K562 (cell line): ENCODE results near the gene SMIM15. TPM values are rescaled to one million over a fixed set of nuclear protein-coding genes. Genes with fewer than 3 reads are reported as not detected.
A peak's percentile ranks its signal among the peaks of the same experiment; 100 is the strongest.

Experiments
- ARID1B ChIP-seq: fragments of 450-650 bp; IDR thresholded peaks from 2 replicates; pipeline ENCODE4 v1.6.1; 2016; ENCODE audit warnings: antibody characterized with exemption, mild to moderate bottlenecking, inconsistent platforms
- CUX1 ChIP-seq: fragments of 200-800 bp; sonication (Bioruptor generic); IDR thresholded peaks from 2 replicates; pipeline ENCODE4 v1.6.1; 2016; ENCODE audit warnings: missing genetic modification characterization, missing compliant biosample characterization
- CXXC5 ChIP-seq: fragments of 250-450 bp; sonication (Bioruptor Pico); IDR thresholded peaks from 2 replicates; pipeline ENCODE4 v1.8.0; 2022; ENCODE audit warnings: inconsistent platforms, mild to moderate bottlenecking, moderate library complexity
- MCM7 ChIP-seq, 2 experiments: fragments of 450-650 bp; IDR thresholded peaks; 2 replicates each; pipeline ENCODE4 v1.6.1; 2016 to 2018
- NELFE ChIP-seq: IDR thresholded peaks from 2 replicates; pipeline ENCODE4 v1.6.1; 2011; ENCODE audit warnings: mild to moderate bottlenecking; ENCODE audit not compliant: insufficient read depth, insufficient read length
- PCBP2 ChIP-seq: fragments of 200-400 bp; formaldehyde crosslinking; IDR thresholded peaks from 2 replicates; pipeline ENCODE4 v1.6.1; 2018; ENCODE audit warnings: low read length, low read depth, mild to moderate bottlenecking, moderate library complexity; ENCODE audit not compliant: poor library complexity, severe bottlenecking
- PRPF4 ChIP-seq: fragments of 200-400 bp; formaldehyde crosslinking; IDR thresholded peaks from one replicate; pipeline ENCODE4 v1.6.1; 2017; ENCODE audit warnings: low read length, low read depth, mild to moderate bottlenecking; ENCODE audit not compliant: insufficient read depth, poor library complexity, severe bottlenecking
- PTBP1 ChIP-seq: fragments of 200-400 bp; formaldehyde crosslinking; IDR thresholded peaks from 2 replicates; pipeline ENCODE4 v1.6.1; 2017; ENCODE audit warnings: low read depth, low read length
- SNRNP70 ChIP-seq: fragments of 200-400 bp; formaldehyde crosslinking; optimal IDR thresholded peaks from 2 replicates; pipeline ENCODE3; 2017; ENCODE audit warnings: low read depth, low read length
- ZFP30 ChIP-seq: fragments of 250-450 bp; sonication (Bioruptor Pico); IDR thresholded peaks from 2 replicates; pipeline ENCODE4 v1.8.0; 2022; ENCODE audit warnings: moderate library complexity, mild to moderate bottlenecking, inconsistent platforms, borderline replicate concordance
- ZNF121 ChIP-seq: sonication (generic); formaldehyde crosslinking; conservative IDR thresholded peaks from 2 replicates; pipeline ENCODE4 v1.8.0; 2022; ENCODE audit warnings: missing genetic modification reagents
- ZNF384 ChIP-seq: IDR thresholded peaks from 2 replicates; pipeline ENCODE4 v1.6.1; 2012; ENCODE audit warnings: low read depth, low read length, improper control_type of control experiment
- ZNF561 ChIP-seq: fragments of 450-650 bp; formaldehyde crosslinking; conservative IDR thresholded peaks from 2 replicates; pipeline ENCODE4 v1.4.0; 2020; ENCODE audit warnings: mild to moderate bottlenecking, moderate library complexity
- ZNF589 ChIP-seq: fragments of 200-800 bp; sonication (Bioruptor generic); IDR thresholded peaks from 2 replicates; pipeline ENCODE4 v1.6.1; 2016; ENCODE audit warnings: low read depth, missing genetic modification characterization, missing compliant biosample characterization
- polyA plus RNA-seq, 8 experiments: library from polyadenylated mRNA; depleted of rRNA in 4 of 8; stranded (reverse) in 5 of 8; unstranded in 3 of 8; fragments of >200 nt; fragmentation: Nextera tagmentation in 2 of 8; fragmentation: Illumina TruSeq in 1 of 8; extraction: Ambion mirVana in 2 of 8; extraction: Trizol in 1 of 8; gene quantifications; 2 replicates each; pipeline versions ENCODE4 v1.2.1 to v1.2.3, GENCODE V29; 2011 to 2014; ENCODE audit warnings: inconsistent platforms in 1 of 8, missing spikeins in 1 of 8
- total RNA-seq, 7 experiments: library from RNA; depleted of rRNA in 6 of 7; stranded (reverse); fragments of >200 nt in 6 of 7; fragmentation: Illumina TruSeq in 2 of 7; extraction: Trizol in 2 of 7; gene quantifications; 2 replicates each; pipeline versions ENCODE4 v1.2.1 to v1.2.3, GENCODE V29; 2011 to 2021; ENCODE audit warnings: low replicate concordance in 1 of 7
- TF ChIP-seq, protein P1 (sequence below): fragments of 450-650 bp; IDR thresholded peaks from 2 replicates; pipeline ENCODE4 v1.6.1; 2014; ENCODE audit warnings: low read depth, mild to moderate bottlenecking, moderate library complexity, borderline replicate concordance
- TF ChIP-seq, protein P2 (sequence below): sonication (generic); formaldehyde crosslinking; IDR thresholded peaks from 2 replicates; pipeline ENCODE4 v1.8.0; 2022; ENCODE audit warnings: mild to moderate bottlenecking, low read depth, missing genetic modification reagents
- TF ChIP-seq, protein P3 (sequence below): sonication (generic); formaldehyde crosslinking; IDR thresholded peaks from 2 replicates; pipeline ENCODE4 v1.9.0; 2022; ENCODE audit warnings: mild to moderate bottlenecking, missing genetic modification reagents
- TF ChIP-seq, protein P4 (sequence below): sonication (generic); formaldehyde crosslinking; IDR thresholded peaks from 2 replicates; pipeline ENCODE4 v1.8.0; 2022; ENCODE audit warnings: mild to moderate bottlenecking, missing genetic modification reagents

SMIM15 gene
- total and polyA plus RNA-seq, 9 of the 15 experiments (the other 6 are each of a cell fraction or from before 2014, with no cell fraction given): 16.6 to 124 (median 82.0) TPM

GRCh38 chr5:61162010-61162831 lies at the start of gene SMIM15 (continued):
- TF ChIP-seq, protein P1, sequence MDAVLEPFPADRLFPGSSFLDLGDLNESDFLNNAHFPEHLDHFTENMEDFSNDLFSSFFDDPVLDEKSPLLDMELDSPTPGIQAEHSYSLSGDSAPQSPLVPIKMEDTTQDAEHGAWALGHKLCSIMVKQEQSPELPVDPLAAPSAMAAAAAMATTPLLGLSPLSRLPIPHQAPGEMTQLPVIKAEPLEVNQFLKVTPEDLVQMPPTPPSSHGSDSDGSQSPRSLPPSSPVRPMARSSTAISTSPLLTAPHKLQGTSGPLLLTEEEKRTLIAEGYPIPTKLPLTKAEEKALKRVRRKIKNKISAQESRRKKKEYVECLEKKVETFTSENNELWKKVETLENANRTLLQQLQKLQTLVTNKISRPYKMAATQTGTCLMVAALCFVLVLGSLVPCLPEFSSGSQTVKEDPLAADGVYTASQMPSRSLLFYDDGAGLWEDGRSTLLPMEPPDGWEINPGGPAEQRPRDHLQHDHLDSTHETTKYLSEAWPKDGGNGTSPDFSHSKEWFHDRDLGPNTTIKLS: peak; percentile 58; the same call in 1 of the 2 replicates
- TF ChIP-seq NELFE: no peak
- no peak for TF ChIP-seq CUX1
- TF ChIP-seq ZNF589 (CRISPR knock-in tag): no peak
- TF ChIP-seq MCM7 (IDR thresholded peaks at IDR 0.05): no peak
- no peak for TF ChIP-seq ZNF121 (CRISPR knock-in tag)
- TF ChIP-seq ZFP30 (CRISPR knock-in tag): no peak
- no peak for TF ChIP-seq ZNF384
- peak; percentile 44 for TF ChIP-seq ARID1B
- no peak for TF ChIP-seq PTBP1
- TF ChIP-seq ZNF561 (CRISPR knock-in tag): no peak
- TF ChIP-seq CXXC5: peak; percentile 76
- TF ChIP-seq SNRNP70: no peak
- TF ChIP-seq, protein P2, sequence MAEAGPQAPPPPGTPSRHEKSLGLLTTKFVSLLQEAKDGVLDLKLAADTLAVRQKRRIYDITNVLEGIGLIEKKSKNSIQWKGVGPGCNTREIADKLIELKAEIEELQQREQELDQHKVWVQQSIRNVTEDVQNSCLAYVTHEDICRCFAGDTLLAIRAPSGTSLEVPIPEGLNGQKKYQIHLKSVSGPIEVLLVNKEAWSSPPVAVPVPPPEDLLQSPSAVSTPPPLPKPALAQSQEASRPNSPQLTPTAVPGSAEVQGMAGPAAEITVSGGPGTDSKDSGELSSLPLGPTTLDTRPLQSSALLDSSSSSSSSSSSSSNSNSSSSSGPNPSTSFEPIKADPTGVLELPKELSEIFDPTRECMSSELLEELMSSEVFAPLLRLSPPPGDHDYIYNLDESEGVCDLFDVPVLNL (CRISPR knock-in tag): no peak
- TF ChIP-seq, protein P3, sequence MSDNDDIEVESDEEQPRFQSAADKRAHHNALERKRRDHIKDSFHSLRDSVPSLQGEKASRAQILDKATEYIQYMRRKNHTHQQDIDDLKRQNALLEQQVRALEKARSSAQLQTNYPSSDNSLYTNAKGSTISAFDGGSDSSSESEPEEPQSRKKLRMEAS (CRISPR knock-in tag): peak; percentile 54
- peak; percentile 60 for TF ChIP-seq PRPF4
- TF ChIP-seq, protein P4, sequence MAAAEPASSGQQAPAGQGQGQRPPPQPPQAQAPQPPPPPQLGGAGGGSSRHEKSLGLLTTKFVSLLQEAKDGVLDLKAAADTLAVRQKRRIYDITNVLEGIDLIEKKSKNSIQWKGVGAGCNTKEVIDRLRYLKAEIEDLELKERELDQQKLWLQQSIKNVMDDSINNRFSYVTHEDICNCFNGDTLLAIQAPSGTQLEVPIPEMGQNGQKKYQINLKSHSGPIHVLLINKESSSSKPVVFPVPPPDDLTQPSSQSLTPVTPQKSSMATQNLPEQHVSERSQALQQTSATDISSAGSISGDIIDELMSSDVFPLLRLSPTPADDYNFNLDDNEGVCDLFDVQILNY: no peak
- no peak for TF ChIP-seq PCBP2
